ENCODE measurements around the gene PHPT1. TPM values are rescaled to one million over a fixed set of nuclear protein-coding genes. Genes with fewer than 3 reads are reported as not detected.

PHPT1 gene
- total and polyA plus RNA-seq, 3 donors from 2014 or later: 134 to 146 (median 146) TPM

DNA sequence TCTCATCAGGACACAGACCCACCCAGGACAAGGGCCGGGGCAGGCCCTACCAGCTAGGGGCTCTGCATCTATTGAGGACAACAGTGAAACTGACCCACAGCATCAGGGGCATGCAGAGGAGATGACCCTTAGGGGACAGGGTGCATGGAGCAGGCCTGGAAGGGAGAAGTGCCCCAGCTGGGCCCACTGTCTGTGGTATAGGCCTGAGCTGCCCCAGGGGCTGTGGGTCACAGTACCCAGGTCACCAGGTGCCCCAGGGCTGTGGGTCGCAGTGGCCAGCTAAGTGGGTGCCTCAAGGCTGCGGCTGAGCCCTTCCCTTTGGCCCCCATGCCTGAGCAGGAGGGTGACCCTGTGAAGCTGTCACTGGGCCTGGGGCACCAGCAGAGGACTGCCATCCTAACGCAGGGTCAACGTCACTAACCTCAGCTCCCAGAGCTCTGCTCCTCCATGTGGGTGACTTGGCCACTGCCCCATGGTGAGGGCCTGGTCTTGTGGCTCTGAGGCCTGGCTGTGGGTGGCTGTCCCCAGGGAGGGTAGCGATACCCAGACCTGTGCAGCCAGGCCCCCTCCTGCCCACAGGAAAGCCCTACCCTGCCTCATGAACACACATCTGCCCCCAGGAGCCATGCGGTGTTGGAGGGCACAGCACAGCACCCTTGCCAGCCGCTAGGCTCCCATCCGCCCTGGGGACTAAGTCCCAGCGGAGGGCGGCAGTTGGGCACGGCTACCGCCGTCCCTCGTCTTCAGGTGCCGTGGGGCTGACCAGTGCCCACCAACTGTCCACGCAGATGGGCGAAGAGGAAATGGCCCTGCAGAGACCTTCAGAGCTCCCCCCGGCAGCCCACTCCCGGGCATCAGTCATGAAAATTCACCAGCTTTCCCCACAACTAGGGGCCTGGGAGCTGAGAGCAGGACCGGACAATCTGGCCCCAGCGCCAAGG lies 12.0 kb downstream of the PHPT1 start:
- intact Hi-C loops (cut with DNase I; ENCODE audit: low total_unique reads): no loop called here
- Histone ChIP-seq H3K27ac (no peak overlapping the region), H3K9me3 (no peaks in the 10 kb centered on the region), H3K4me3 (no peak overlapping the region), H3K36me3 (ENCODE audit: low read depth, missing control alignments) (no peaks in the 10 kb centered on the region), H3K4me1 (peaks cover 15% of the 10 kb centered on the region), H3K27me3 (no peaks in the 10 kb centered on the region)
- WGBS, 2 donors: 93% methylated on average over 3 to 22 of the region's 22 CpGs
- no peak for TF ChIP-seq CTCF (IDR thresholded peaks at IDR 0.05)
- no peak for TF ChIP-seq POLR2A (IDR thresholded peaks at IDR 0.05)
- DNase-seq: no peak

GRCh38 chr9:136861874-136862457 lies 12.8 kb downstream of the PHPT1 start:
- WGBS, 2 donors: 88% methylated on average over 24 to 26 of the region's 26 CpGs
- Histone ChIP-seq H3K27ac (no peak overlapping the region), H3K4me1 (peaks cover 18% of the 10 kb centered on the region), H3K9me3 (no peaks in the 10 kb centered on the region), H3K4me3 (no peak overlapping the region), H3K27me3 (no peaks in the 10 kb centered on the region), H3K36me3 (ENCODE audit: low read depth, missing control alignments) (no peaks in the 10 kb centered on the region)
- no peak for TF ChIP-seq POLR2A (IDR thresholded peaks at IDR 0.05)
- no peak for TF ChIP-seq CTCF (IDR thresholded peaks at IDR 0.05)
- DNase-seq: no peak
- intact Hi-C loops (cut with DNase I; ENCODE audit: low total_unique reads): no loop called here

DNA sequence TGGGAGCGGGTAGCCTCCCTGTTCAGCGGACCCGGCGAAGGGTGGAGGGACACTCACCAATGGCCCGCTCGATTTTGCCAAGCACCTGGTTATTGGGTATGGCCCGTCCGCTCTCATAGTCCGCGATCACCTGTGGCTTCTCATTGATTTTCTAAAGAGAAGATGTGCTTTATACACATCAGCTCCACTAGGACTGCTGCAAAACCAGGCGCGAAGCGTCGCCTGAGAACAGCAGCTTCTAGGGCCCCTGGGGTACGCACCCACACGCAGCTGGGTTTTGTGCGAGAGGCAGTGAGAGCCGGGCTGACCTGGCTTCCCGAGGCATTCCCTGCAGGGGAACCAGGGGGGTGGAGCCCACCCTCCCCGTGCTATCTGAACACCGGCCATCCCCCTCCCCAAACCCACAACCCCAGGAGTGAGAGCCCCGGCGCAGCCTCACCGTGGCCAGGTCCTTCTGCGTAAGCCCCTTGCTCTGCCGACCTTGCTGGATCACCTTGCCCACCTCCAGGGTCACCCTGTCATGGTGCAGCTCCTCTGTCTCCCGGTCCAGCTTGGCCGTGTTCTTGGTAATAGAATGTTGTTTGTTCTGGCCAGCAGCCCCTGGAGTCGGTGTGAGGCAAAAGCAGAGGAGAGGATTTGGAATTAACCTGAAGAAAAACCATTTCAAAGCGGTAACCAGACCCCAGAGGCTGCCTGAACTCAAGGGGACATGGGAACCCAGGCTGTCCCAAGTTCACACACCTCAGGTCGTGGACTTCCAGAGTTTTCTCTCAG lies 13.8 kb downstream of the PHPT1 start:
- intact Hi-C loops (cut with DNase I; ENCODE audit: low total_unique reads): no loop called here
- no peaks in the 10 kb centered on the region for H3K9me3 ChIP-seq
- 83 to 94% methylated on average over 27 to 31 of the region's 31 CpGs for WGBS, 2 donors
- peaks cover 21% of the 10 kb centered on the region for H3K4me1 ChIP-seq
- DNase-seq: no peak
- no peak overlapping the region for H3K4me3 ChIP-seq
- H3K27me3 ChIP-seq: no peaks in the 10 kb centered on the region
- TF ChIP-seq POLR2A (IDR thresholded peaks at IDR 0.05) (no peak), CTCF (IDR thresholded peaks at IDR 0.05) (no peak)
- H3K27ac ChIP-seq: no peak overlapping the region
- H3K36me3 ChIP-seq (ENCODE audit: low read depth, missing control alignments): no peaks in the 10 kb centered on the region

- 88 to 91% methylated on average over 11 to 12 of the region's 12 CpGs for WGBS, 2 donors
- H3K4me1 ChIP-seq: peaks cover 21% of the 10 kb centered on the region
- H3K36me3 ChIP-seq (ENCODE audit: low read depth, missing control alignments): no peaks in the 10 kb centered on the region
- no peak for DNase-seq
- no peak for TF ChIP-seq CTCF (IDR thresholded peaks at IDR 0.05)
- TF ChIP-seq POLR2A (IDR thresholded peaks at IDR 0.05): no peak
- no peaks in the 10 kb centered on the region for H3K27me3 ChIP-seq
- H3K4me3 ChIP-seq: no peak overlapping the region
- intact Hi-C loops (cut with DNase I; ENCODE audit: low total_unique reads): no loop called here
- H3K27ac ChIP-seq: no peak overlapping the region
- H3K9me3 ChIP-seq: no peaks in the 10 kb centered on the region
Measured at GRCh38 chr9:136863623-136864273, 14.5 kb downstream of the PHPT1 start.
